Activated CD8-positive, alpha-beta memory T cell treated with anti-CD3 and anti-CD28 coated beads, Interleukin-2, amount 50 U/mL, for 1 hour (primary cell): ENCODE results near the gene KCTD16.

Experiments used
- DNase-seq: peaks from one replicate; pipeline ENCODE4 v3.0.0-alpha.2; 2020; ENCODE audit errors: extremely low read depth

Gene KCTD16

DNA sequence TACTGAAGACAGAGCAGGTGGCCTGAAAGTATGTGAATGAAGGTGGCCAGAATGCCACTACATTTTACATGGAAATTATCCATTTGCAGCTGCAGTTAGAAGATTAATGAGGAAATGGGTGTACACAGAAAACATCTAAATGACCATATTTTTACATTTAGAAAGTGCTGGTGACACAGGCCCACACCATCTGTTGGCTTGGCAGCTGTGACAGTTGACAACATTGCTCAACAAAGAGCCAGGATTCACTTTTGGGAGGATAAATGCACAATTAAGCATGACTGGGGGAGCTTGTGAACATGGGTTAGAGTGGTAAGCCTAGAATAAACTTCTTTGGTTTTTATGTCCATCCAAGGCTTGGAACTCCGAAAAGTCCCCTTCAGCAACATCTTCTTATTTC, 360.5 kb downstream of the KCTD16 start:
- no peak for DNase-seq
